ENCODE measurements around the gene PRELP. TPM values are rescaled to one million over a fixed set of nuclear protein-coding genes. Genes with fewer than 3 reads are reported as not detected.

Gene PRELP
- total RNA-seq, 1 experiment from 2014 or later = not detected

DNA sequence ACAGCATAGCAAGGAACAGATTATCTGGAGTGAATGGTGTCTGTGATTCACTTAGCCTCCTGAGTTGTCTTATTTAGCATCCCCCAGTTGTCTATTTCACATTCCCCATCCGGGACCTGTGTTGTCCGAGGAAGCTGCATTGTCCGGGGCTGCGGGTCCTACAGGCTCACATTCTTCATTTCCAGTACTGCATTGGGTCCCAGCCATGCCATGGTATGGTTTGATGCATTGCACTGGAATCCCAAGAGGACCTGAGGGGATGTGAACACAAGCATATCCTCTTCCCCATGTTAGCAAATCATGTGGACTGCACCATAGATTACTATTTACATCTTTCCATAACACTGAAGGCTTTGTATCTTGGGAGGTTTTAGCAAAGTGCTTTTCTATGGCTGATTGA is 48.2 kb upstream of the PRELP start:
- no peak for DNase-seq
- BruUV-seq (replicated peaks) = no TSS peak
- no peaks in the 10 kb centered on the region; the same call in 1 of the 2 replicates for H3K36me3 ChIP-seq (ENCODE audit: control insufficient read depth, insufficient read depth, low read length)
- Mint-ChIP-seq H3K4me1 (ENCODE audit: low read depth, unreplicated experiment) (peaks cover 36% of the 10 kb centered on the region), H3K36me3 (ENCODE audit: insufficient read depth, unreplicated experiment) (no peaks in the 10 kb centered on the region), H3K27me3 (ENCODE audit: insufficient read depth, unreplicated experiment) (no peaks in the 10 kb centered on the region), H3K27ac (ENCODE audit: unreplicated experiment) (no peak overlapping the region), H3K9me3 (ENCODE audit: unreplicated experiment) (no peaks in the 10 kb centered on the region), H3K4me3 (ENCODE audit: unreplicated experiment) (no peak overlapping the region)
- H3K9me3 ChIP-seq = no peaks in the 10 kb centered on the region
- peaks cover 37% of the 10 kb centered on the region for H3K4me1 ChIP-seq
- H3K27me3 ChIP-seq (replicated peaks; ENCODE audit: control insufficient read depth, insufficient read depth, low read length) = no peaks in the 10 kb centered on the region
- H3K4me3 ChIP-seq (ENCODE audit: low read depth, low read length) = no peak overlapping the region
- ChIA-PET CTCF (interaction anchor here (1.0 to 1.4 kb wide), 2 partner anchors 13 to 85 kb away, joined by 5 to 6 read pairs; no protein-coding TSS in a partner anchor), POLR2A (no interaction called here)
- TF ChIP-seq, protein P1, sequence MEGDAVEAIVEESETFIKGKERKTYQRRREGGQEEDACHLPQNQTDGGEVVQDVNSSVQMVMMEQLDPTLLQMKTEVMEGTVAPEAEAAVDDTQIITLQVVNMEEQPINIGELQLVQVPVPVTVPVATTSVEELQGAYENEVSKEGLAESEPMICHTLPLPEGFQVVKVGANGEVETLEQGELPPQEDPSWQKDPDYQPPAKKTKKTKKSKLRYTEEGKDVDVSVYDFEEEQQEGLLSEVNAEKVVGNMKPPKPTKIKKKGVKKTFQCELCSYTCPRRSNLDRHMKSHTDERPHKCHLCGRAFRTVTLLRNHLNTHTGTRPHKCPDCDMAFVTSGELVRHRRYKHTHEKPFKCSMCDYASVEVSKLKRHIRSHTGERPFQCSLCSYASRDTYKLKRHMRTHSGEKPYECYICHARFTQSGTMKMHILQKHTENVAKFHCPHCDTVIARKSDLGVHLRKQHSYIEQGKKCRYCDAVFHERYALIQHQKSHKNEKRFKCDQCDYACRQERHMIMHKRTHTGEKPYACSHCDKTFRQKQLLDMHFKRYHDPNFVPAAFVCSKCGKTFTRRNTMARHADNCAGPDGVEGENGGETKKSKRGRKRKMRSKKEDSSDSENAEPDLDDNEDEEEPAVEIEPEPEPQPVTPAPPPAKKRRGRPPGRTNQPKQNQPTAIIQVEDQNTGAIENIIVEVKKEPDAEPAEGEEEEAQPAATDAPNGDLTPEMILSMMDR (IDR thresholded peaks at IDR 0.05; ENCODE audit: insufficient read depth in 1 of 2, low read depth in 1 of 2, low read length in 1 of 2, severe bottlenecking in 1 of 2, unreplicated experiment in 1 of 2) = no peak
- intact Hi-C loops (cut with micrococcal nuclease; ENCODE audit: unreplicated experiment) = loop anchor here (5.0 kb wide), 1 partner anchor 85 kb away; no protein-coding TSS in a partner anchor

DNA sequence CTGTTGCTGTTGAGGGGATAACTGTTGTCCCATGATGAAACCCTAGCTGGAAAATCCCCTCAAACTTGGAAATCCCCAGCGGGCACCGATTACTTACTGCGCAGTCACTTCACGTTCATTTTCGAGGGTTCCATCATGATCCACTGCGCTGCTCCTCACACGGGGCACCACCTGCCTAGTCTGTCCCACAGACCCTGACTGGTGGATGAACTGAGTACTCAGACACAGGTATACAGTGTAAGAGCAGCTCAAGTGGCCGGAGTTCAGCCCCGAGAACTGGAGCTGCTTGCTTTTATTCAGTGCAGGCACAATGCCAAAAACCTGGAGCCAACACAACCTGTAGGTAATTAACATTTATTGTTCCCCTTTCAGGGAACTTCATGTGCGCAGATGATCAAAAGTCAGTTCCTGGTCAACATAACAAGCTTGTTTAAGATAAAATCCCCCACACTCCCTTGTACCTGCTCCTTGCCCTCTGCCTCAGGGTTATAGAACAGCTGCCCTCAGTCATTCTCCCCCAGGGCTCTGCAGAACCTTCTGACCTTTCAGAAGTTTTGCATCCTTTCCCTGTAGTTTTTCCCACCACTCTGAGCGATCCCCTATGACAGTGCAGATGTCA is 46.5 kb upstream of the PRELP start:
- H3K27me3 ChIP-seq (replicated peaks; ENCODE audit: control insufficient read depth, insufficient read depth, low read length) = no peaks in the 10 kb centered on the region
- intact Hi-C loops (cut with micrococcal nuclease; ENCODE audit: unreplicated experiment) = loop anchor here (5.0 kb wide), 1 partner anchor 87 kb away; no protein-coding TSS in a partner anchor
- TF ChIP-seq, protein P1 (IDR thresholded peaks at IDR 0.05; ENCODE audit: insufficient read depth in 1 of 2, low read depth in 1 of 2, low read length in 1 of 2, severe bottlenecking in 1 of 2, unreplicated experiment in 1 of 2) = no peak
- Mint-ChIP-seq H3K36me3 (ENCODE audit: insufficient read depth, unreplicated experiment) (no peaks in the 10 kb centered on the region), H3K27me3 (ENCODE audit: insufficient read depth, unreplicated experiment) (no peaks in the 10 kb centered on the region), H3K27ac (ENCODE audit: unreplicated experiment) (peak overlapping the region; percentile 19), H3K4me3 (ENCODE audit: unreplicated experiment) (no peak overlapping the region), H3K4me1 (ENCODE audit: low read depth, unreplicated experiment) (peaks cover 36% of the 10 kb centered on the region), H3K9me3 (ENCODE audit: unreplicated experiment) (no peaks in the 10 kb centered on the region)
- H3K4me3 ChIP-seq (ENCODE audit: low read depth, low read length) = peak overlapping the region; percentile 8; the same call in 1 of the 2 replicates
- BruUV-seq (replicated peaks) = no TSS peak
- H3K36me3 ChIP-seq (ENCODE audit: control insufficient read depth, insufficient read depth, low read length) = no peaks in the 10 kb centered on the region; the same call in 1 of the 2 replicates
- ChIA-PET CTCF (interaction anchor here (0.8 kb wide), 1 partner anchor 87 kb away, joined by 3 read pairs; no protein-coding TSS in a partner anchor), POLR2A (no interaction called here)
- H3K9me3 ChIP-seq = no peaks in the 10 kb centered on the region
- DNase-seq = peak in 1 of 2 experiments; percentile 31
- H3K4me1 ChIP-seq = peaks cover 37% of the 10 kb centered on the region

DNA sequence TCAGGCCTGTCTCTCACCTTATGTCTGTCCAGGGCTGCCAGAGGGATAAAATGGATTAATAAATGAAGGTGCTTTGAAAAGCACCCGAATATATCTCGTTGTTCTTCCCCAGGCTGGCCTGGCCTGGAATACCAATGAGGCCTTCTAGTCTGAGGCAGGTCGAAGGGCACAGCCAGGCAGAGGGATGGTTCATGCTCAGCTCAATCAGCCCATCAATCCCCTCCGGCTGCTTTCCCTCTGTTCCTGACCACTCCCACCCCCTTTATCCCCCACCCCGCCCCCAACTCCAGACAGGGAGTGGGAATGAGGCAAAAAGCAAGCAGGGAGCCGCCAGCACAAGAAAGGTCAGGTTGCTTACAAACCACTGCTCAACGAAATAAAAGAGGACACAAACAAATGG is 40.0 kb upstream of the PRELP start:
- intact Hi-C loops (cut with micrococcal nuclease; ENCODE audit: unreplicated experiment) = no loop called here
- POLR2A ChIA-PET = no interaction called here
- H3K4me3 ChIP-seq (ENCODE audit: low read depth, low read length) = no peak overlapping the region
- Mint-ChIP-seq H3K4me3 (ENCODE audit: unreplicated experiment) (no peak overlapping the region), H3K4me1 (ENCODE audit: low read depth, unreplicated experiment) (peaks cover 7% of the 10 kb centered on the region), H3K9me3 (ENCODE audit: unreplicated experiment) (no peaks in the 10 kb centered on the region), H3K27ac (ENCODE audit: unreplicated experiment) (no peak overlapping the region), H3K27me3 (ENCODE audit: insufficient read depth, unreplicated experiment) (no peaks in the 10 kb centered on the region), H3K36me3 (ENCODE audit: insufficient read depth, unreplicated experiment) (no peaks in the 10 kb centered on the region)
- 0 out of 2 replicates have a peak, but pooled peaks cover 3% of the 10 kb centered on the region for H3K4me1 ChIP-seq
- no peaks in the 10 kb centered on the region for H3K9me3 ChIP-seq
- no peak for DNase-seq
- TF ChIP-seq, protein P1 (IDR thresholded peaks at IDR 0.05; ENCODE audit: insufficient read depth in 1 of 2, low read depth in 1 of 2, low read length in 1 of 2, severe bottlenecking in 1 of 2, unreplicated experiment in 1 of 2) = no peak
- CTCF ChIA-PET = no interaction called here
- H3K36me3 ChIP-seq (ENCODE audit: control insufficient read depth, insufficient read depth, low read length) = no peaks in the 10 kb centered on the region
- no TSS peak for BruUV-seq (replicated peaks)
- no peaks in the 10 kb centered on the region for H3K27me3 ChIP-seq (replicated peaks; ENCODE audit: control insufficient read depth, insufficient read depth, low read length)
